A549 (cell line): ENCODE data around the gene CNKSR2.

ENCODE experiments used
- EP300 ChIP-seq, 2 experiments: fragments of >200 bp; sonication (Bioruptor Twin); formaldehyde crosslinking; IDR thresholded peaks; 2 replicates in 1 of 2; 3 replicates in 1 of 2; pipeline ENCODE4 v1.6.1; 2016 to 2017
- RNF2 ChIP-seq: fragments of 200-600 bp; sonication (generic); IDR thresholded peaks from 2 replicates; pipeline ENCODE4 v1.6.1; 2016; ENCODE audit warnings: low read depth, mild to moderate bottlenecking, antibody characterized with exemption, moderate library complexity, borderline replicate concordance
- ZC3H11A ChIP-seq: fragments of 450-650 bp; IDR thresholded peaks from 2 replicates; pipeline ENCODE4 v1.6.1; 2014; ENCODE audit warnings: antibody characterized with exemption, mild to moderate bottlenecking
- TF ChIP-seq, protein P1 (sequence below): fragments of 250-450 bp; sonication (Bioruptor Pico); IDR thresholded peaks from 2 replicates; pipeline ENCODE4 v1.5.0; 2021; ENCODE audit warnings: mild to moderate bottlenecking, moderate library complexity, borderline replicate concordance
- TF ChIP-seq, protein P2 (sequence below): fragments of >200 bp; sonication (Bioruptor Twin); formaldehyde crosslinking; IDR thresholded peaks from 3 replicates; pipeline ENCODE4 v1.5.1; 2016

DNA sequence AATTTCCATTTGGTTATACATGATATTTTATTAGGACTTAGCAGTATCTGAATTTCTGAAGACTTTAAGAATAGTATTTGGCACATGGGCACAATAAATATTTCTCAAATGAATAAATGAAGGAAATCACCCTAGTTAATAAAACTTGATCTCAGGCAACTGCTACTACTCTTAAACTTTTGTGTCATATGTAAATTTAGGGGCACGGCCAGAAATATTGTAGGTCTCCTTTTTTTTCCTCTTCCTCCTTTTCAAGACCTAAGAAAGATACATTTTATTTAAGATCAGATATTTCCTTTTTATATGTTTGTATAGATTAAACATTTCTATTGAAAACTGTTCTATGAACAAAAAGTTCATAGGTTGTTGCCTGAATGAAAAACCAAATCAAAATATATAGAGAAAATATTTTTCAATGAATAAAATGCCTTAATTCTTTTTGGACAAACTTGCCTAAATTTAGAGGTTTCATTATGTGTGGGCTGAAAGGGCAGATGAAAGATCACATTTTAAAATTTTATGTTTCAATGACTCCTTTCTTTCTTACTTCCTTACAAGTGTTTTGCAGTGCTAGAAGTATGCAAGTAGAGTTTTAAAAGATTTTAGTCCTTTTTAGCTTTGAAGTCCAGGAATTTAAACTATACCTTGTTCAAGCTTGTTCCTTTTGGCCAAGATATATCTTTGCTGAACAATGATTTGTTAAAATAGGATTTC is 26.3 kb downstream of the CNKSR2 start:
- no peak for TF ChIP-seq RNF2
- TF ChIP-seq, protein P1, sequence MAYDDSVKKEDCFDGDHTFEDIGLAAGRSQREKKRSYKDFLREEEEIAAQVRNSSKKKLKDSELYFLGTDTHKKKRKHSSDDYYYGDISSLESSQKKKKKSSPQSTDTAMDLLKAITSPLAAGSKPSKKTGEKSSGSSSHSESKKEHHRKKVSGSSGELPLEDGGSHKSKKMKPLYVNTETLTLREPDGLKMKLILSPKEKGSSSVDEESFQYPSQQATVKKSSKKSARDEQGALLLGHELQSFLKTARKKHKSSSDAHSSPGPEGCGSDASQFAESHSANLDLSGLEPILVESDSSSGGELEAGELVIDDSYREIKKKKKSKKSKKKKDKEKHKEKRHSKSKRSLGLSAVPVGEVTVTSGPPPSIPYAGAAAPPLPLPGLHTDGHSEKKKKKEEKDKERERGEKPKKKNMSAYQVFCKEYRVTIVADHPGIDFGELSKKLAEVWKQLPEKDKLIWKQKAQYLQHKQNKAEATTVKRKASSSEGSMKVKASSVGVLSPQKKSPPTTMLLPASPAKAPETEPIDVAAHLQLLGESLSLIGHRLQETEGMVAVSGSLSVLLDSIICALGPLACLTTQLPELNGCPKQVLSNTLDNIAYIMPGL (CRISPR knock-in tag): no peak
- TF ChIP-seq, protein P2, sequence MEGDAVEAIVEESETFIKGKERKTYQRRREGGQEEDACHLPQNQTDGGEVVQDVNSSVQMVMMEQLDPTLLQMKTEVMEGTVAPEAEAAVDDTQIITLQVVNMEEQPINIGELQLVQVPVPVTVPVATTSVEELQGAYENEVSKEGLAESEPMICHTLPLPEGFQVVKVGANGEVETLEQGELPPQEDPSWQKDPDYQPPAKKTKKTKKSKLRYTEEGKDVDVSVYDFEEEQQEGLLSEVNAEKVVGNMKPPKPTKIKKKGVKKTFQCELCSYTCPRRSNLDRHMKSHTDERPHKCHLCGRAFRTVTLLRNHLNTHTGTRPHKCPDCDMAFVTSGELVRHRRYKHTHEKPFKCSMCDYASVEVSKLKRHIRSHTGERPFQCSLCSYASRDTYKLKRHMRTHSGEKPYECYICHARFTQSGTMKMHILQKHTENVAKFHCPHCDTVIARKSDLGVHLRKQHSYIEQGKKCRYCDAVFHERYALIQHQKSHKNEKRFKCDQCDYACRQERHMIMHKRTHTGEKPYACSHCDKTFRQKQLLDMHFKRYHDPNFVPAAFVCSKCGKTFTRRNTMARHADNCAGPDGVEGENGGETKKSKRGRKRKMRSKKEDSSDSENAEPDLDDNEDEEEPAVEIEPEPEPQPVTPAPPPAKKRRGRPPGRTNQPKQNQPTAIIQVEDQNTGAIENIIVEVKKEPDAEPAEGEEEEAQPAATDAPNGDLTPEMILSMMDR: no peak
- no peak for TF ChIP-seq ZC3H11A
- no peak for TF ChIP-seq EP300 (IDR thresholded peaks at IDR 0.05)
